Smooth muscle cell (in vitro differentiated cells): ENCODE results near the gene NHLH2. TPM values are rescaled to one million over a fixed set of nuclear protein-coding genes. Genes with fewer than 3 reads are reported as not detected.

Source experiments
- DNase-seq: peaks from one replicate; lab custom pipeline; 2025; ENCODE audit not compliant: unreplicated experiment; lab: John Stamatoyannopoulos, UW
- H2AFZ ChIP-seq: fragments of 200-600 bp; sonication (generic); 2 replicates; pipeline ENCODE4 v1.6.0; 2016; ENCODE audit warnings: antibody characterized with exemption, low read depth, mild to moderate bottlenecking
- H3F3A ChIP-seq: fragments of 200-600 bp; sonication (generic); 2 replicates; pipeline ENCODE4 v1.6.0; 2017; ENCODE audit warnings: antibody characterized with exemption, low read depth
- H3K27ac ChIP-seq: fragments of 200-600 bp; sonication (generic); 2 replicates; pipeline ENCODE4 v1.5.1; 2016; ENCODE audit warnings: low read depth, mild to moderate bottlenecking
- H3K27me3 ChIP-seq: fragments of 200-600 bp; sonication (generic); 2 replicates; pipeline ENCODE4 v1.6.1; 2016; ENCODE audit warnings: low read depth, mild to moderate bottlenecking
- H3K36me3 ChIP-seq: fragments of 200-600 bp; sonication (generic); 2 replicates; pipeline ENCODE4 v1.5.1; 2016; ENCODE audit warnings: low read depth
- H3K4me1 ChIP-seq: fragments of 200-600 bp; sonication (generic); 2 replicates; pipeline ENCODE4 v1.5.1; 2016; ENCODE audit warnings: low read depth
- H3K4me2 ChIP-seq: fragments of 200-600 bp; sonication (generic); 2 replicates; pipeline ENCODE4 v1.6.0; 2016; ENCODE audit warnings: mild to moderate bottlenecking
- H3K4me3 ChIP-seq: fragments of 200-600 bp; sonication (generic); 2 replicates; pipeline ENCODE4 v1.5.1; 2016; ENCODE audit warnings: mild to moderate bottlenecking
- H3K79me2 ChIP-seq: fragments of 200-600 bp; sonication (generic); 2 replicates; pipeline ENCODE4 v1.6.0; 2016; ENCODE audit warnings: low read depth, mild to moderate bottlenecking
- H3K9ac ChIP-seq: fragments of 200-600 bp; sonication (generic); 2 replicates; pipeline ENCODE4 v1.6.0; 2016; ENCODE audit warnings: low read depth
- H3K9me3 ChIP-seq: fragments of 200-600 bp; sonication (generic); replicated peaks from 2 replicates; pipeline ENCODE4 v1.5.1; 2016; ENCODE audit warnings: low read depth
- H4K20me1 ChIP-seq: fragments of 200-600 bp; sonication (generic); 2 replicates; pipeline ENCODE4 v1.6.0; 2016; ENCODE audit warnings: low read depth
- WGBS: methylation state at CpG from one replicate; pipeline ENCODE4 v1.1.7; 2016; ENCODE audit warnings: low lambda C conversion rate; 5-methylcytosine and 5-hydroxymethylcytosine counted together
- polyA plus RNA-seq: library from polyadenylated mRNA; unstranded; fragments of >200 nt; fragmentation: Nextera tagmentation; extraction: Ambion mirVana; gene quantifications from 2 replicates; pipeline ENCODE4 v1.2.1, GENCODE V29; 2016
- total RNA-seq: library from RNA; depleted of rRNA; stranded (reverse); fragments of >200 nt; gene quantifications from 2 replicates; pipeline ENCODE4 v1.2.3, GENCODE V29; 2014
- TF ChIP-seq, protein P1 (sequence below): fragments of 200-600 bp; sonication (generic); IDR thresholded peaks from 2 replicates; pipeline ENCODE4 v1.5.1; 2017; ENCODE audit warnings: borderline replicate concordance, mild to moderate bottlenecking, antibody characterized with exemption; ENCODE audit not compliant: insufficient read depth, poor library complexity, severe bottlenecking

NHLH2 gene
- total and polyA plus RNA-seq, 2 experiments from 2014 or later, result 0.30 to 0.54 TPM

DNA sequence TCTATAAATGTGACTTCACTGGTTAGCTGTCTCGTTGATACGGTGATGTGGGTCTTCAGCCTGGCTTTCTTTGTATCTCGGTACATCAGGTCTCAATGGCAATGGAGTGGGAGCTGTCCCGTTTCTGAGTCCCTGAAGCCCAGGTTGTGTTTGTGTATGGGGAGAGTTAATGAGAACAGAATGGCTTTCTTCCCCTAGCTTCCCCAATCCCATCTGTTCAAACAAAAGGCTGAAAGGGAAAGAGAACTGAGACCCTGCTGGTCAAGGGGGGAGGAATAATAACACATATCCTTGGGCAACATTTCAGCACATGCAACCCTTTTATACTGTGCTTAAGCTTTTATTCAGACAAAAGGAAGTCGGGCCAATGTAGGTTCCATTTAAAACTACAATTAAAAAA lies 44.0 kb downstream of the NHLH2 start:
- 71% methylated on average over 5 of the region's 5 CpGs for WGBS
- Histone ChIP-seq H3K79me2 (no peaks in the 10 kb centered on the region), H3K9ac (no peak overlapping the region), H3F3A (no peaks in the 10 kb centered on the region), H4K20me1 (no peaks in the 10 kb centered on the region), H3K27ac (no peak overlapping the region), H3K36me3 (no peaks in the 10 kb centered on the region), H3K4me2 (no peak overlapping the region), H2AFZ (no peak overlapping the region), H3K27me3 (no peaks in the 10 kb centered on the region), H3K9me3 (no peaks in the 10 kb centered on the region), H3K4me3 (no peak overlapping the region), H3K4me1 (peaks cover 9% of the 10 kb centered on the region)
- TF ChIP-seq, protein P1, sequence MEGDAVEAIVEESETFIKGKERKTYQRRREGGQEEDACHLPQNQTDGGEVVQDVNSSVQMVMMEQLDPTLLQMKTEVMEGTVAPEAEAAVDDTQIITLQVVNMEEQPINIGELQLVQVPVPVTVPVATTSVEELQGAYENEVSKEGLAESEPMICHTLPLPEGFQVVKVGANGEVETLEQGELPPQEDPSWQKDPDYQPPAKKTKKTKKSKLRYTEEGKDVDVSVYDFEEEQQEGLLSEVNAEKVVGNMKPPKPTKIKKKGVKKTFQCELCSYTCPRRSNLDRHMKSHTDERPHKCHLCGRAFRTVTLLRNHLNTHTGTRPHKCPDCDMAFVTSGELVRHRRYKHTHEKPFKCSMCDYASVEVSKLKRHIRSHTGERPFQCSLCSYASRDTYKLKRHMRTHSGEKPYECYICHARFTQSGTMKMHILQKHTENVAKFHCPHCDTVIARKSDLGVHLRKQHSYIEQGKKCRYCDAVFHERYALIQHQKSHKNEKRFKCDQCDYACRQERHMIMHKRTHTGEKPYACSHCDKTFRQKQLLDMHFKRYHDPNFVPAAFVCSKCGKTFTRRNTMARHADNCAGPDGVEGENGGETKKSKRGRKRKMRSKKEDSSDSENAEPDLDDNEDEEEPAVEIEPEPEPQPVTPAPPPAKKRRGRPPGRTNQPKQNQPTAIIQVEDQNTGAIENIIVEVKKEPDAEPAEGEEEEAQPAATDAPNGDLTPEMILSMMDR, result no peak
- DNase-seq, result no peak

DNA sequence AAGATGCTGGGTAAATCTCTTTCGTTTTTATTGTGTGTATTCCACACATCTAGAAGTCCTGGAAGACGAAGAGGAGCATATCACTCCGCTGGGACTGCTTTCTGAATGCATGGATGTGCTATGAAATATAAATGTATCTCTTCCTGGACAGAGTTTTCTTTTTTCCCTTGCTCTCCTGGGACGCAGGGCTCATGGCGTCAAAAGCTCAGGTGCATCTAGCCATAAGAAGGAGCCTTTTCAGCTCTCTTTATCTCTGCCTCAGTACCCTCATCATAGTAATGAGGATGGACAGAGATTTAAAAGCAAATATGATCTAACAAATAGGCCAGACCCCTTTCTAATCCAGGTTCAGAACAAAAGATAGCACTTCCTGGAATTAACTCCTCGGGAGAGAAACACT lies 44.9 kb downstream of the NHLH2 start:
- WGBS, result 91% methylated on average over 6 of the region's 6 CpGs
- peaks cover 9% of the 10 kb centered on the region for H3K4me1 ChIP-seq

DNA sequence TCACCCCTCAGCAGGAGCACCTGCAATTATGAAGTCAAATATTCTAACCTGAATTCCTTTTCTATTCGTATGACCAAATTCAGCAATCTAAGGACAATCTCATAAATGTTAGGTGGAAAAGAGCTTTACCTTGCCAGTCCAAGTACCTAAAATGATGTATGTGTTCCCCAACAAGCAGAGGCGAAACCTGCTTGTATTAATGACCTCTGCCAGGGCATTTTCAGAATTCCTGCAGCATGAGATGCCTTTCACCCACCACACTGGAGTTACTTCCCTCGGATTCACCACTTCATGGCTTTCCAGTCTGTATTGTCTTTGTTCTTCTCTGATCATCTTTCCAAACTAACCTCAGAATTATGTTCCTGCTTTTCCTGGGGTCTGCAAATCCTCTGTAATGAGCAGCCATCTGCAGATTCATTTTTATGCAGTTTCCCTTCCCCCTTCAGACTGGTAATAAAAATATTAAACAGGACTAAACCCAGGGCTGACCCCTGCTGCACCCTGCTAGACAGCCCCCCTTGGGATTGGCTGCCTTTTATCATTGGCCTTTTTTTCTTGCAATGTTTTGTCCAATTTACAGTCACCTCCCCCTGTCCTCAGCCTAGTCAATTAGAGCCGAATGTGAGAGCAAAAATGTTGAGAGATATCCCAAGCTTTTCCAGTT lies 45.8 kb downstream of the NHLH2 start:
- Histone ChIP-seq H3K9ac (no peak overlapping the region), H3K79me2 (no peaks in the 10 kb centered on the region), H3K4me3 (no peak overlapping the region), H3K9me3 (no peaks in the 10 kb centered on the region), H3K27me3 (no peaks in the 10 kb centered on the region), H3K4me2 (no peak overlapping the region), H3F3A (no peaks in the 10 kb centered on the region), H2AFZ (no peak overlapping the region), H4K20me1 (no peaks in the 10 kb centered on the region), H3K27ac (no peak overlapping the region), H3K36me3 (no peaks in the 10 kb centered on the region), H3K4me1 (peaks cover 9% of the 10 kb centered on the region)
- TF ChIP-seq, protein P1, result no peak
- WGBS, result 68% methylated on average over 4 of the region's 4 CpGs
- no peak for DNase-seq

More for the DNA sequence above, 44.9 kb downstream of the NHLH2 start:
- H4K20me1 ChIP-seq, result no peaks in the 10 kb centered on the region
- H2AFZ ChIP-seq, result no peak overlapping the region
- no peak overlapping the region for H3K27ac ChIP-seq
- H3F3A ChIP-seq, result no peaks in the 10 kb centered on the region
- DNase-seq, result no peak
- H3K9ac ChIP-seq, result no peak overlapping the region
- H3K36me3 ChIP-seq, result no peaks in the 10 kb centered on the region
- TF ChIP-seq, protein P1, result no peak
- H3K79me2 ChIP-seq, result no peaks in the 10 kb centered on the region
- H3K4me2 ChIP-seq, result no peak overlapping the region
- H3K27me3 ChIP-seq, result no peaks in the 10 kb centered on the region
- H3K4me3 ChIP-seq, result no peak overlapping the region
- no peaks in the 10 kb centered on the region for H3K9me3 ChIP-seq

DNA sequence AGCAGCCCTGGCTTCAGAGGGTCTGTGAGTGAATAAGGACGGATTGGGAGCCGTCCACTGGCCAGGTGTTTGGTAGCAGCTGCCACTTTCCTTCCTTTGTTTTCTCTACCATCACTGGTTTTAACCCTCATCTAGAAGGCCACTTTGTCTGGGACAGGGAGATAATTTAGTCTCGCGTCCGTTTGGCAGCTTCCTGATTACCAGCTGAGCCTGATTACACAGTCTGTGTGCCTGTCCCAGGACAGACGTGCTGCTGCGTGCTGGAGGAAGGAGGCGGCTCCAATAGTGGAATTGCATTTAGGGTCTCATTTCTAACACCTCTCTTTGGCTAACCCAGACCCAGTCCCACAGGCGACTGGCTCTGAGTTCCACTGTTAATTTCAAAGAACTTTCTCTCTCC lies 47.8 kb downstream of the NHLH2 start:
- peaks cover 9% of the 10 kb centered on the region for H3K4me1 ChIP-seq
- no peaks in the 10 kb centered on the region for H4K20me1 ChIP-seq
- no peak overlapping the region for H3K27ac ChIP-seq
- DNase-seq, result no peak
- 45% methylated on average over 9 of the region's 9 CpGs for WGBS
- no peak overlapping the region for H2AFZ ChIP-seq
- H3K9me3 ChIP-seq, result no peaks in the 10 kb centered on the region
- no peaks in the 10 kb centered on the region for H3K36me3 ChIP-seq
- no peaks in the 10 kb centered on the region for H3F3A ChIP-seq
- H3K27me3 ChIP-seq, result no peaks in the 10 kb centered on the region
- no peak overlapping the region for H3K4me3 ChIP-seq
- H3K4me2 ChIP-seq, result no peak overlapping the region
- TF ChIP-seq, protein P1, result no peak
- no peaks in the 10 kb centered on the region for H3K79me2 ChIP-seq
- H3K9ac ChIP-seq, result no peak overlapping the region
